ENCODE results near the gene SERP2. TPM values are rescaled to one million over a fixed set of nuclear protein-coding genes. Genes with fewer than 3 reads are reported as not detected.
A peak's percentile ranks its signal among the peaks of the same experiment; 100 is the strongest.

SERP2 gene
- total RNA-seq, 4 donors from 2014 or later = 0.76 to 3.7 (median 1.7) TPM

- peak overlapping the region; percentile 79 to 85 (median 82) for H3K4me3 ChIP-seq
- TF ChIP-seq CTCF (IDR thresholded peaks at IDR 0.05 in 4 of 5, conservative IDR thresholded peaks at IDR 0.05 in 1 of 5) (no peak), POLR2A (IDR thresholded peaks at IDR 0.05) (no peak)
- DNase-seq = no peak
- H3K4me1 ChIP-seq = peaks cover 16 to 34% of the 10 kb centered on the region in 2 donors
- no peak for ATAC-seq
- H3K27ac ChIP-seq = peak overlapping the region; percentile 87 to 95 (median 92)
- H3K36me3 ChIP-seq = peaks cover 0 to 19% of the 10 kb centered on the region in 2 donors
- in situ Hi-C loops (cut with MboI; ENCODE audit: low sequenced_read_pairs in 4 of 4) (loop anchor here (10.0 to 25.0 kb wide), 7 partner anchors 119 to 529 kb away; no protein-coding TSS in a partner anchor), intact Hi-C loops (cut with DNase I; ENCODE audit: low total_unique reads) (loop anchor here (2.0 to 5.0 kb wide), 2 partner anchors 57 to 131 kb away; no protein-coding TSS in a partner anchor)
- H3K27me3 ChIP-seq = no peaks in the 10 kb centered on the region
- no peaks in the 10 kb centered on the region for H3K9me3 ChIP-seq
These were observed 60.5 kb downstream of the SERP2 start for GRCh38 chr13:44433863-44434765.

- no peak for TF ChIP-seq POLR2A (IDR thresholded peaks at IDR 0.05)
- TF ChIP-seq CTCF (IDR thresholded peaks at IDR 0.05 in 4 of 5, conservative IDR thresholded peaks at IDR 0.05 in 1 of 5) = no peak
- intact Hi-C loops (cut with DNase I; ENCODE audit: low total_unique reads) (loop anchor here (1.0 to 5.0 kb wide), 3 partner anchors 57 to 292 kb away; no protein-coding TSS in a partner anchor), in situ Hi-C loops (cut with MboI; ENCODE audit: low sequenced_read_pairs in 4 of 4) (loop anchor here (5.0 to 25.0 kb wide), 10 partner anchors 120 to 530 kb away; no protein-coding TSS in a partner anchor)
- no peak for ATAC-seq
- H3K4me3 ChIP-seq = peak overlapping the region; percentile 79 to 85 (median 82)
- DNase-seq = no peak
- no peaks in the 10 kb centered on the region for H3K27me3 ChIP-seq
- H3K36me3 ChIP-seq = peaks cover 0 to 19% of the 10 kb centered on the region in 2 donors
- H3K9me3 ChIP-seq = no peaks in the 10 kb centered on the region
- peak overlapping the region; percentile 87 to 95 (median 92) for H3K27ac ChIP-seq
- peaks cover 22 to 41% of the 10 kb centered on the region in 2 donors for H3K4me1 ChIP-seq
These were observed 61.1 kb downstream of the SERP2 start for GRCh38 chr13:44434766-44435141.

- Histone ChIP-seq H3K4me3 (peak overlapping the region; percentile 79 to 85 (median 82)), H3K27me3 (no peaks in the 10 kb centered on the region), H3K27ac (peak overlapping the region; percentile 87 to 95 (median 92)), H3K4me1 (peaks cover 28 to 46% of the 10 kb centered on the region in 2 donors), H3K9me3 (no peaks in the 10 kb centered on the region), H3K36me3 (peaks cover 0 to 19% of the 10 kb centered on the region in 2 donors)
- TF ChIP-seq POLR2A (IDR thresholded peaks at IDR 0.05) = peak; percentile 76 to 93
- no peak for TF ChIP-seq CTCF (IDR thresholded peaks at IDR 0.05 in 4 of 5, conservative IDR thresholded peaks at IDR 0.05 in 1 of 5)
- intact Hi-C loops (cut with DNase I; ENCODE audit: low total_unique reads) (loop anchor here (1.0 to 2.0 kb wide), 2 partner anchors 133 to 293 kb away; no protein-coding TSS in a partner anchor), in situ Hi-C loops (cut with MboI; ENCODE audit: low sequenced_read_pairs in 4 of 4) (loop anchor here (5.0 to 25.0 kb wide), 10 partner anchors 121 to 531 kb away; no protein-coding TSS in a partner anchor)
- peak; percentile 75 to 78 for ATAC-seq
- peak; percentile 94 to 96 for DNase-seq
These were observed 61.7 kb downstream of the SERP2 start for GRCh38 chr13:44435142-44435918.

GRCh38 chr13:44435919-44436510 lies 62.4 kb downstream of the SERP2 start:
- peak overlapping the region; percentile 79 to 85 (median 82) for H3K4me3 ChIP-seq
- in situ Hi-C loops (cut with MboI; ENCODE audit: low sequenced_read_pairs in 4 of 4) (loop anchor here (5.0 to 25.0 kb wide), 10 partner anchors 121 to 531 kb away; no protein-coding TSS in a partner anchor), intact Hi-C loops (cut with DNase I; ENCODE audit: low total_unique reads) (loop anchor here (1.0 to 2.0 kb wide), 5 partner anchors 133 to 527 kb away; no protein-coding TSS in a partner anchor)
- no peaks in the 10 kb centered on the region for H3K27me3 ChIP-seq
- DNase-seq (no peak), ATAC-seq (no peak)
- H3K4me1 ChIP-seq = peaks cover 34 to 48% of the 10 kb centered on the region in 2 donors
- peaks cover 0 to 19% of the 10 kb centered on the region in 2 donors for H3K36me3 ChIP-seq
- no peaks in the 10 kb centered on the region for H3K9me3 ChIP-seq
- TF ChIP-seq CTCF (IDR thresholded peaks at IDR 0.05 in 4 of 5, conservative IDR thresholded peaks at IDR 0.05 in 1 of 5) (no peak), POLR2A (IDR thresholded peaks at IDR 0.05) (no peak)
- H3K27ac ChIP-seq = peak overlapping the region; percentile 87 to 95 (median 92)

Measured in gastrocnemius medialis (tissue), 4 donors.